Activated CD4-positive, alpha-beta T cell treated with anti-CD3 and anti-CD28 coated beads, Interleukin-2, amount 50 U/mL, for 48 hours (primary cell): ENCODE data around the gene CLTRN.
A peak's percentile ranks its signal among the peaks of the same experiment; 100 is the strongest.
"Not testable (repeated sequence)": the region's sequence is repeated elsewhere in the genome, so short reads cannot be mapped to it uniquely, and the experiment has no call there.

Experiments
- DNase-seq, 2 experiments: peaks; one replicate each; pipeline ENCODE4 v3.0.0-alpha.2; 2020

Gene CLTRN, protein sequence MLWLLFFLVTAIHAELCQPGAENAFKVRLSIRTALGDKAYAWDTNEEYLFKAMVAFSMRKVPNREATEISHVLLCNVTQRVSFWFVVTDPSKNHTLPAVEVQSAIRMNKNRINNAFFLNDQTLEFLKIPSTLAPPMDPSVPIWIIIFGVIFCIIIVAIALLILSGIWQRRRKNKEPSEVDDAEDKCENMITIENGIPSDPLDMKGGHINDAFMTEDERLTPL

DNA sequence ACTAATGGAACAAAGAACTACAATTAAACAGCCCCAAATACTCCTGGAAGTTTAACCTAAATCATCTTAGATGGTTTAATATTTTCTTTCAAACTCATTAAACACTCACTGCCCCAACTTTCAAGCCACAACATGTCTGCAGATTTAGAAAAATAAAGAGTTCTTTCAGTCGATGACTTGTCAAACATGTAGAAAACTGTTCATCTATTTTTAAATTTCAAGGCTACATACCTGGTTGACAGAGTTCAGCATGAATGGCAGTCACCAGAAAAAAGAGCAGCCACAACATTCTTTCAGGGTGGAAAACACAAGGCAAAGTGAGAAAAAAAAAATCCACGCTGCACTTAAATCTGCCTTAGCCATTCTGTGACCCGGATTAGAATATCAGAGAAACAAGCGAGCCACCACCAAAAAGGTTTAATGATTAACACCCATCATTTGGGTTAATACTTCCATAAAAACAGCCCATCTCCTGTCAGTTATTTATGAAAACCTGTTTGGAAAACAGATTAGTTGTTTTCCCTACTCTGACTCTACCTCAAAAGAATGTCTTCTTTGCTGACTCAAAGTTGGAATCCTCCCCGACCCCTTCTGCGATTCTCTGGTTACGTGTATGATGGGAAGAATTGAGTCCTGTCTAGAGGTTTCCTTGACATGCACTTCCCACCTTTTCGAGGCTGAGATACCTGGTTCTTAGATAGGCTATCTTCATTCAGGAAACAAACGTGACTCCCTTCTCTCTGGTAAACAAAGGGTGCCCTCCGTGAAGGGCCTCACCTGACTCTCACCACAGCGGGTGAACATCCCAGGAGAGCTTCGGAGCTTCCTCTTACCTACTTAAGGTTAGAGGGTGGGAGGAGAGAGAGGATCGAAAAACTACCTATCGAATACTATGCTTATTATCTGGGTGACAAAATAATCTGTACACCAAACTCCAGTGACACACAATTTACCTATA, at the start of gene CLTRN:
CLTRN (minus strand) TSS at position 319 of the 958 bp plus-strand sequence; CDS start at position 289, 30 bp downstream.
- DNase-seq, result no peak

DNA sequence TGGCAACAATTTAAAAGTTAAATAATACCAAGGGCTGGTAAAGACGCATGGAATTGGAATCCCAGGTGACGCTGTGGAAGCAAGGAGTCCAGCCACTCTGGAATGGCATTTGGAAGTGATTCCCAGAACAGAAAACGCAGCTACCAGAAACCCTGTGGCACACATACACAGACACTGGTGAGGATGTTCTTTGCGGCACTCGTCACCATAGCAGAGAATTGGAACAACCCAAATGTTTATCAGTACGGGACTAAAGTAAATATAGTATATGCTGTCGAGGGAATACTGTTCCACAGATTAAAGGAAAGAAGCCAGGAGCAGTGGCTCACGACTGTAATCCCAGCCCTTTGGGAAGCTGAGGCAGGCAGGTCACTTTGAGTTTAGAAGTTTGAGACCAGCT, 39.7 kb upstream of the CLTRN start:
- DNase-seq, result not testable (repeated sequence)

DNA sequence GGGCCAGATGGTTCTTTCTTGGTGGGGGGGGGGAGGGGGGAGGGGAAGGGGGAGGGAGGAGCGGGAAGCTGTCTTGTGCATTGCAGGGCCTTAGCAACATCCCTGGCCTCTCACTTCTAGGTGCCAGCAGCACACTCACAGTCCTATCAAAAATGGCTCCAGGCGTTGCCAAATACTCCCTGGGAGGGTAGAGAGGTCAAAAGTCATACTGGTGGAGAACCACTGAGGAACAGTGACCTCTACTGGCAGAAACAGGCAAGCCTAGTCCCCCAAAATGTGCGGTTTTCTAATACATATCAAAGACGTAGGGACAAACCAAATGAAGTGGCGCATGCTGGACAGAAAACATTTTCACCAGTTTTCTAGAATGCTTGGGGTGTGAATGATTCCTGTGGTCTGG, 39.2 kb upstream of the CLTRN start:
- not testable (repeated sequence) for DNase-seq

DNA sequence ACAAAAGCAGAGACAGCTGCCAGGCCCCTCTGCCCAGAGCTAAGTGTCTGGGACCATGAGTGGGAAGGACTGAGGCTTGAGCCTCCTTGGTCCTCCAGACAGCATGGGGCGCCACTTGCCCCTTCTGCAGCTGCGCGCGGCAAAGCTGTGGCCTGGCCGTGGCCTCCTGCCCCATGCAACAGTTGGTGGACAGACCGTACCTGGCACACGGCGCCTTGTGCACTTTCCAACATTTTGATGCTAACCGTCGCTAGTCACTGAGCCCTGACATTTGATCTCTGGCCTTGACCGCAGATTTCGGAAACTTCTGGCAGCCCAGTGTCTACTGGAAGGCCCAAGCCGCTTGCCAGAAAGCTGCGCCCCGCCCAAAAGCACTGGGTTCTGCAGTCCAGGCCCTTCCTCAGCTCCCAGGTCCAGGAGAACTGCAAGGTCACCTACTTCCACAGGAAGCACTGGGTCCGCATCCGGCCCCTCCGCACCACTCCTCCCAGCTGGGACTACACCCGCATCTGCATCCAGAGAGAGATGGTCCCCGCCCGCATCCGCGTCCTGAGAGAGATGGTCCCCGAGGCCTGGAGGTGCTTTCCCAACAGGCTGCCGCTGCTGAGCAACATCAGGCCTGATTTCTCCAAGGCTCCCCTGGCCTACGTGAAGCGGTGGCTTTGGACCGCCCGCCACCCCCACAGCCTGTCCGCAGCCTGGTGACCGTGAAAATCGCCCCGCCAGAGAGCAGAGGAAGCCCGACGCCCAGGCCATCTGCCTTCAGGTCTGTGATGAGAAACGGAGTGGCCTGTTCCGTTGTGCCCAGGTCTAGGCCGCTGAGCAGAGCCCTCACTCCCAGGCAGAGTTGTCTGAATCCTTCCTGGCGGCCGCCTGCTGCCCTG, 38.1 kb upstream of the CLTRN start:
- no peak for DNase-seq

DNA sequence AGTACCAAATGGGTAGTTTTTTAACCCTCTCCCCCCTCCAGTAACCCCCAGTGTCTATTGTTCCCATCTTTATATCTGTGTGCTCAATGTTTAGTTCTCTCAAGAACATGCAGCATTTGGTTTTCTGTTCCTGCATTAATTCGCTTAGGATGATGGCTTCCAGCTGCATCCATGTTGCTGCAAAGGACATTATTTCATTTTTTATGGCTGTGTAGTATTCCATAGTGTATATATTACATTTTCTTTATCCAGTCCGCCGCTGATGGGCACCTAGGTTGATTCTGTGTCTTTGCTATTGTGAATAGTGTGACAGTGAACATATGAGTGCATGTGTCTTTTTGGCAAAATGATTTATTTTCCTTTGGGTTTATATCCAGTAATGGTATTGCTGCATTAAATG, 31.9 kb upstream of the CLTRN start:
- DNase-seq, result no peak

DNA sequence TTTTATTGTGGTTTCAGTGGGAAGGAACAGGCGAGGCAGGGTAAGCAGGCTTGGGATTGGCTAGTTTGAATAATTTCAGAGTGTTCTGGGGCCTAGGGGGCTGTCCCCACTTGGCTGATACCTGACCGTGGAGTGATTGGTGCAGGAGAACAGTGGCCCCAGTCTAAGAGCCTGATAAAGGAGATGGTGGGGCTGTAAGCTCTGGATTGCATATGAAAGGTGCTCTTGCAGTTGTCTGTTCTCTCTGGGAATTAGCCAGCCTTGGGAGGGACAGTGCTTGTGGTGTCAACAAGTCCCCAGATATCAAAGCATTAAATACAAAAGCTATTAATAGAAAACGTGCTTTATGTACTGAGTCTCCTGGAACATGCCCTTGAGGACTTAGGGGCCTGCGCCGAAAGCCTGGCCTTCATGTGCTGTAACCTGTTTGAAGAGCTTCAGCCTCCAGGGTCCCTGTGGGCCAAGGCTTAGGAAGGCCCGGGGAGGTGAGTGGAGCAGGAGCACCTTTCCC, 30.4 kb upstream of the CLTRN start:
- DNase-seq, result no peak

DNA sequence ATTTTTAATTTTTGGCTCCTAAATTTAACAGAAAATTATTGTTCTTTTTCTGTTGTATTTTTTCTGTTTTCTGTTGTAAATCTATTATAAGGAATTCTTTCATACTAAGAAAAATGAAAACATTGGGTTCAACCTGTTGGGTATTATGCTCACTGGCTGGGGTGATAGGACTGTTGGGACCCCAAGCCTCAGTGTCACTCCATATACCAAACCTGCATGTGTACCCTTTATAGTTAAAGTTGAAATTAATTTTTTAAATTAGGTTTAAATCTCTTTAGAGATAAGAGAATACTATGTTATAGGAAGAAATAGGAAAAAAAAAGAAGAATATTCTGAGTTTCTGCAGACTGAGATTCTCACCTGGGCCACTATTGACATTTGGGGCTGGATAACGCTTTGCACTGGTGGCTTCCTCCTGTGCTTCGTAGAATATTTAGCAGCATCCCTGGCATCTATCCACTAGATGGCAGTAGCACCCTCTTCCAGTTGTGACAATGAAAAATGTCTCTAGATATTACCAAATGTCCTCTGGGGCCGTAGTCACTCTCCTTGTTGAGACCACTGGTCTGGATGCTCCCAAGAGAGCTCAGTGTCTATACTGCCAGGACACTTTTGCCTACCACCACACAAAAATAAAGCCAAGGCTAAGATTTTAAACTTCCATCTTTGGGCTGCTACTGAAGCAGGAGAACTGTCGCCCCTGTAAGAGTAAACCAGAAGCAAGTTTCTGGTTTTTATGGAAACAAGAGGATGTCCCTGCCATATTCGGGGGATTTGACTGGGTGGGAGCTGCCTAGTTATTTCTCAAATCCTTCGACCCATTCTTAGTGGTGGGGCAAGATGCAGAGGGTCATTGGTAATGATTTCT, 22.4 kb upstream of the CLTRN start:
- DNase-seq, result peak; percentile 41 to 50

DNA sequence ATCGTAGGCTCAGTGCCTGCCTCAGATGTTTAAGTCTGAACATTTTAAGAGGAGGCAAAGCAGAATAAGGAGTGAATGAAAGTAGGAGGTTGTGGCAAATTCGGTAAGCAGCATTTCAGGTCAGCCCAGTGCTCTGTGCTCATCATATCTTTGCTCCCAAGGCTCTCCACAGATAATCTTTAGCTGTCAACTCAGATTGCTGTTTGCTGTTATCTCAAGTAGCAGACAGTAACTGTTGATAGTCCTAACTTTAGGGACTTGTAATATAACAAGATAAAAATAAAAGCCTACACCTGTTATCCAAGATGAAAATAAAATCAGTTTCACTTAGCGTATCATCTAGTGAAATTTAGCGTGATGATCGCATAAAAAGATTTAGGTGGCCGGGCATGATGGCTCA, 18.6 kb upstream of the CLTRN start:
- no peak for DNase-seq

DNA sequence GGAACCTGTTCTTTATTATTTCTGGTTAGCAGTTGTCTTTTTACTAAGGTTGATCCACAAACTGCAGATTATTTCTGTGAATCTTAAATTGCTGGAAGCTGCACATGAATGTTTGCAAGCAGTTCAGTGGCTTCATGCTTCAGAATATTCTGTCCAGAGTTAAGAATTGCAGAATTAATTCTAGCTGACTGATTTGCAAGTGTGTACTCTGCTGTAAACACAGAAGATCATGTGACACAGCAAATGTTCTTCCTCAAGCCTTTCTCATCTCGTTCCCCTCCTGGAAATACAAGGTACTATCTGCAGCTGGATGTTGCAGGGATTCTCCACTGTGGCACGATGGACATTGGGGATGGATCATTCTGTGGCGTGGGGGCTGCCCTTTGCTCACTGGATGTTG, 16.8 kb upstream of the CLTRN start:
- no peak for DNase-seq

DNA sequence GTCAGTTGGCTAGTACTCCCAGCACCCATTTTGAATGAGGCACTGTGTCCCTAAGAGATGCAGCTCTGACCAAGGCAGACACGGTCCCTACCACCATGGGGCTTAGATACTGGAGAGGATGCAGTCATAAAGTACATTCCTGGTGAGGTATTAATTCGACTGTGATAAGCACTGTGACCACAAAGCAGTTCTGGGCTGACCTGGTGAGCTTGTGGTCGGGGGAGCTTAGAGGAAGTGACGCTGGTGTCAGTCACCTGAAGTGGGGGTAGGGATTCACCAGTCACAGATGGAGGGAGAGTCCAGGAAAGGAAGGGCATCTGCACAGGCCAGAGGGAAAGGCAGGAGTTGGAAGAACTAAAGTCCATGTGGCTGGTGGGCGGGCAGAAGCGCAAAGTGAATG, 15.8 kb upstream of the CLTRN start:
- peak in 1 of 2 experiments; percentile 9 for DNase-seq

DNA sequence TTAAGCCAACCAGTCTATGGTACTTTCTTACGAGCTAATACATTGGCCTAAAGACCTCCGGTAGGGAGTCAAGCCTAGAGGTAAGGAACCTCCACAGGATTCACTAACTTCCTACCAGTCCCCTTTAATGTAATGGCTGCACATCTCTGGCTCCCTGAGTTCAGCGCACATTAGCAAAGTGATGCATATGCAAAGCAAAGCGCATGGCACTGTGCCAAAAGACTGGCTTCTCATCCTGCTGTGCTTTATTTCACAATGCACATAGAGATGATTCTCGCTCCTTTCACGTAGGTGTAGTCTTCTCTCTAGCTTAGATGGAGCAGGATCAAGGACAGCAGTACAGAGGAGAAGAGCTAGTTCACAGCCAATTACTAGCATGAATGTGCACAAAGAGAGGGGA, 14.6 kb upstream of the CLTRN start:
- no peak for DNase-seq

DNA sequence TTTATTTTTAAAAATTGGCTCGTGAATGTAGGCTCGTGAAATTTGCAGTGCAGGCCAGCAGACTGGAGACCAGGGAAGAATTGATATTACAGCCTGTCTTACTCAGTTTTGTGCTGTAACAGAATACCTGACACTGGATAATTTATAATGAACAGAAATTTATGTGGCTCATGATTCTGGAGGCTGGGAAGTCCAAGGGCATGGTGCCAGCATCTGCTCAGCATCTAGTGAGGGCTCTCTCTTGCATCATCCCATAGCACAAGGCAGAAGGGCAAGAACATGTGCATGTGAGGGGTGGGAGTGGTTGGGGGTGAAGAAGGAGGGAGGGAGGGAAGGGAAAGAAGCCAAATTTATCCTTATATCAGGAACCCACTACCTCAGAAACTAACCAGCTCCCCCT, 13.7 kb upstream of the CLTRN start:
- no peak for DNase-seq

DNA sequence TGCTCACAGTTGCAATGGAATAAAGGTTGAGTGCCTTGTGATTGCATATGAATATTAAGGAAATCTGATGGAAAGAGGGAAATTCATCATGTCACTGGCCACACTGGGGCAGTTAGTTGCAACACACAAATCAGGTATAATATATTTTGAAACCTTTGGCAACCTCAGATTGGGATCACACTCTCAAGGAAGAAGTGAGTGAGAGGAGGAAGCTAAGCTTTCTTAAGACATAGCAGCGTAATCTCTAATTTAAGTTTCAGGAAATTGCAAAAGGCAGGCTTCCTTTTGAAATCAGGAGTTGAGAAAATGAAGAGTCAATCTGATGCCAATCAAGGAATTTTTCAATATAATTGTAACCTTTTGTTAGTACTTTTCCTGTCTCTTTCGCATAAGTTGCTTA, 12.3 kb upstream of the CLTRN start:
- no peak for DNase-seq

DNA sequence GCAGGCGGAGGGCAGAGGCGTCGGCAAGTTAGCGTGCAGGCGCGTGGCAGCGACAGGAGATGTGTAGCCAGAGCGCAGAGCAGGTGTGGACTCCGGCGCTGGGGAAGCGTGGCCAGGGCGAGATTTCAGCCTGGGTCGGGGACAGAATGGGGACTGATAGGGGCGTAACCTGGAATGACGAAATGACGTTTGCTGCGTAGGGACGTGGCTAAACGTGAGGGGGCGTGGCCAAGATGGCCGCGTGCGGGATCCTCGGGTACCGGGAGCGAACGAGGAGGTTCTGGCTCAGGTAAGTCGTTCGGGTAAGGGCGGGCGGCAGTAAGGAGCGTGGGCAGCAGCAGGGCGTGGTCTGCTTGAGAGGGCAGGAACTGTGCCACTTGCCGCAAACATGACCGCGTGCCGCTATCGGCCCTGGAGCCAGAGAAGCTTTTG, 10.9 kb upstream of the CLTRN start:
- DNase-seq, result peak; percentile 81 to 86

DNA sequence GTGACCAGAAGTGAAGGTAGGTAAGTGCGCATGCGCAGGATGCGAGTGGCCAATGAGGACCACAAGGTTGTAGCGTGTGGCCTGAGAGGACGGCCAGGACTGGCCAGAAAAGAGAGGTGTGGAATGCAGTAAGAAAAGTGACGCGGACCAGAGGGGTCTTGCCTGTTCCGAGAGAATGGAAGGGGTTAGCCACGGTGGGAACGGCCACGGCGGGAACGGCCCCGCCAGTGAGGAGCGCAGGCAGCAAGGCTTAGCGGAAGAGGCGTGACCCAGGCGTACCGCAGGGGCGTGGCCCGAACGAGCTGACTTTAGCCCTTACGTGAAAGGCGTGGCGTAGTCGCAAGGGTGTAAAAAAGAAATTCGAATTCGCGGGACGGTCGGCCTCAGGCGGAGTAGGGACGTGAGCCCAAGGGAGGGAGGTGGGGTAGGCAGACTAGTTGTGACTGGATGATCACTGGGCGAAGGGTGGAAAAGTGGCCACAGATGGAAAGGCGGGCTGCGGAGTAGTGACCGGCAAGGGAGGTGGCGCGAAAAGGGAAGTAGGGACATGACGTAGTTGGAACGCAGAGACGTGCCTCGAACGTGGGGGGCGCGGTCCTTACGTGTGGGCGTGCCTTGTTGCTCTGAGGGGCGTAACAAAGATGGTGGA, 10.4 kb upstream of the CLTRN start:
- DNase-seq, result peak; percentile 88 to 90

DNA sequence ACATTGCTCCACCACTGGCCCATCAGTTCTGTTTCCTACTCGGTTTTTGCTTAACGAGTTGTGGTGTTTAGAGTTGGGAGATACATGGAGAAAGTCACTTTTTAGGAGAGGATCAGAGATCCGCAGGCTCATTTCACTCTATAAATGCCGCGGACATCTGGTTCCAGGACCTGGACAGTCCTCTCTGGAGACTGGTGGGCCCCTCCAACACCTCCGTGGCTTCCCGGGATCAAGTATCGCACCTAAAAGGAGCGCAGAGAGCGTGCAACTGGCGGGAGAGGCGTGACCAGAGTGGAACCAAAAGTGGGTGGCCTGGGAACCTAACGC, 9.9 kb upstream of the CLTRN start:
- DNase-seq, result no peak

DNA sequence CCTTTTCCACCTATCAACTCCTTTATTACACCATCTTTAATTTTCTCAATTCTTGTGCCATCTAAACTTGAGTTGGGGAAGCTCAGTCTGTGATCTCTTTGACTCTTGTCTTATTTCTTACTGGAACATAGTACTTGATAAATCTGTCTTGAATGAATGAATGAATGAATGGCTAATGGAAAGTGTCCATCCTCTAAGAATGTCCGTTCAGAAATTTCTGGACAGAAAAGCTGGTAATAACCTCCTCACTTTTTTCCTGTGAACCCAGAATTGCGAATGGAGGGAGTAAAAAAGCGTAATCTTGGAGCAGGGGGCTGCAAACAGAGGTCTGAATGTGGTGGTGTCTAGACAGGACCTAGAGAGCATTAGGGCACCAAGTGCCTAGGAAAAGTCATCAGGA, 9.4 kb upstream of the CLTRN start:
- no peak for DNase-seq

DNA sequence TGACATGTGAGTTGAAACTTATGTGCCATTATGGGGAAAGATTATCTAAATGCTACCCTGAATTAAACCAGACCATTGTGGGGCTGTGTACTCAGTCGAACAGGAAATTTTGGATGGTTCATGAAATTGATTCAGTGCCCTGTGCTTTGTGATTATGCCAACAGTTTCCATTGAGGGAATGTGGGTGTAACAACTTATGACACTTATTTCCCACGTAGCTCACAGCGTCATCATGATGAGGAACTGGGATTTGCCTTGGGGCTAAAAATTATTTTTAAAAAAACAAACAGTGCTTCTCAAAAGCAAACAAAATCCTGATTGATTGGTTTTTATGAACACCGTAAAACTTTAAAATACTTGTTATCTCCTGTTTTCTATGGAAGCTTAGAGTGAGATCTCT, 8.3 kb upstream of the CLTRN start:
- no peak for DNase-seq

DNA sequence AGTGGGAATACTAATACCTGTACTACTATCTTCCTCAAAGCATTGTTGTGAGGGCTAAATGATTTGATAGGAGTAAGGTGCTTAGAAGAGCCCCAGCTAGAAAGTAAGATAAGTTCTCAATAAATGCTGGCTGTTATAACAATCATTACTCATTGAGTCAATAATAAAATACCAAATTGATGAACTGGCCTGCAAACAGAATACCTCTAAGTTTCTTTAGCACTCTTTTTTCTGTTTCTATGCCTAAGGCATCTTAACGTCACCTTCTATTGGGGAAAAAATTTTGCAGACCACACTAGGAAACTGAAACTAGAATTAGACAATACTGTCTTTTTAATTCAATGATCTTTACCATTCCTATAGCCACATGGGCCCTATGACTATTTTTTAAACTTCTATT, 1.2 kb downstream of the CLTRN start:
- no peak for DNase-seq

DNA sequence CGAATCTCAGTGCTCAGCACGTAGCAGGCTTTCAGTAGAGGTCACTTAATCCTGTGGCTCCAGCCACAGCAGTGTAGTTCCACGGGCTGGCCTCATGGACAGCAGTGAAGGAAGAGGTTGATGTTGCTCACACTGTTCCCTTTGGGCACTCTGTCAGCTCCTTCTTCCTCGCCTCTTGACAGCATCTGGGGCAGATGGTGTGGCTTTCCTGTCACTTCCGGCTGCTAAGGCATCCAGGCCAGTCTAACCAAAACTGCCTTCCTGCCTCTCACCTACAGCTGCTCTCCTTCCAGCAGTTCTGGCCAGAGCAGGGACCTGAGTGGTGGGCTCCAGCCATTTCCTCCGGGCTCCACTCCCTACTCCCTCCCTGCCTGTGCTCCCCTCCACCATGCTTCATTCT, 9.8 kb downstream of the CLTRN start:
- not testable (repeated sequence) for DNase-seq

DNA sequence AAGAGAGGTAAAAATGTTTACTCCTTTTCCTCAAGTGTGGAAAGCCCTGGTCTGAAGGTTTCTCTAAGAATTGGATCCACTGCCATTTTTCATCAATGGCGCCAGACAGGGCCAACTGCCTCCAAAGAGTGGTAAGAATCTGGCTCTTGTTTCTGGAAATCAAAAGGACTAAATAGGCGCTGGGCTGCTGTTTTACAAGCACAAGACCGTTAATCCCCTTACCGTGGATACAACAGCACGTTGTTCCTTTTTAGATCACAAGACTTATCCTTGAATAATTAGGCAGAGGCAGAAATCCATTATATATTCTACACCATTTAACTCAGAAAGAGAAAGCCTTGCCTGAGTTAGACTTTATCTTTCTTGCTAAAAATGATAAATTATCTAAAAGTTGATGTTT, 10.6 kb downstream of the CLTRN start:
- DNase-seq, result no peak

DNA sequence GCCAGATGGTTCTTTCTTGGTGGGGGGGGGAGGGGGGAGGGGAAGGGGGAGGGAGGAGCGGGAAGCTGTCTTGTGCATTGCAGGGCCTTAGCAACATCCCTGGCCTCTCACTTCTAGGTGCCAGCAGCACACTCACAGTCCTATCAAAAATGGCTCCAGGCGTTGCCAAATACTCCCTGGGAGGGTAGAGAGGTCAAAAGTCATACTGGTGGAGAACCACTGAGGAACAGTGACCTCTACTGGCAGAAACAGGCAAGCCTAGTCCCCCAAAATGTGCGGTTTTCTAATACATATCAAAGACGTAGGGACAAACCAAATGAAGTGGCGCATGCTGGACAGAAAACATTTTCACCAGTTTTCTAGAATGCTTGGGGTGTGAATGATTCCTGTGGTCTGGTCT, 17.1 kb downstream of the CLTRN start:
- not testable (repeated sequence) for DNase-seq
